Endodermal cell (in vitro differentiated cells): ENCODE data around the gene FRAT2. TPM values are rescaled to one million over a fixed set of nuclear protein-coding genes. Genes with fewer than 3 reads are reported as not detected.

Experiments
- DNase-seq: peaks from one replicate; pipeline ENCODE4 v3.0.0-alpha.2; 2017
- H3K27ac ChIP-seq: 2 replicates; pipeline ENCODE4 v1.5.1; 2013; ENCODE audit warnings: mild to moderate bottlenecking, low read depth, low read length, moderate library complexity
- H3K27me3 ChIP-seq: 2 replicates; pipeline ENCODE4 v1.6.1; 2013; ENCODE audit warnings: mild to moderate bottlenecking, low read length, moderate library complexity; ENCODE audit not compliant: insufficient read depth, control insufficient read depth, poor library complexity, severe bottlenecking
- H3K36me3 ChIP-seq: 2 replicates; pipeline ENCODE4 v1.7.0; 2013; ENCODE audit warnings: mild to moderate bottlenecking, low read length, moderate library complexity; ENCODE audit not compliant: control insufficient read depth, insufficient read depth
- H3K4me1 ChIP-seq: one replicate; pipeline ENCODE4 v1.7.0; 2013; ENCODE audit warnings: low read length; ENCODE audit not compliant: control insufficient read depth, insufficient read depth
- H3K4me3 ChIP-seq: 2 replicates; pipeline ENCODE4 v1.5.1; 2013; ENCODE audit warnings: mild to moderate bottlenecking, low read length, moderate library complexity
- H3K9ac ChIP-seq: 2 replicates; pipeline ENCODE4 v1.6.1; 2013; ENCODE audit warnings: mild to moderate bottlenecking, low read length, moderate library complexity; ENCODE audit not compliant: poor library complexity, severe bottlenecking; ENCODE audit errors: extremely low read depth
- H3K9me3 ChIP-seq: 2 replicates; pipeline ENCODE4 v1.6.1; 2013; ENCODE audit warnings: mild to moderate bottlenecking, low read length, moderate library complexity; ENCODE audit not compliant: control insufficient read depth
- H3K27ac Mint-ChIP-seq: 2 replicates; pipeline ENCODE4 v1.8.0; 2020; ENCODE audit warnings: mixed read lengths
- H3K27me3 Mint-ChIP-seq: 2 replicates; pipeline ENCODE4 v1.8.0; 2021; ENCODE audit warnings: mild to moderate bottlenecking, mixed read lengths; ENCODE audit not compliant: insufficient read depth
- H3K36me3 Mint-ChIP-seq: 2 replicates; pipeline ENCODE4 v1.8.0; 2020; ENCODE audit warnings: low read depth, mixed read lengths
- H3K4me1 Mint-ChIP-seq: 2 replicates; pipeline ENCODE4 v1.8.0; 2020; ENCODE audit warnings: mixed read lengths
- H3K4me3 Mint-ChIP-seq: 2 replicates; pipeline ENCODE4 v1.8.0; 2020; ENCODE audit warnings: mild to moderate bottlenecking, moderate library complexity, mixed read lengths
- H3K9me3 Mint-ChIP-seq: 2 replicates; pipeline ENCODE4 v1.8.0; 2020; ENCODE audit warnings: mild to moderate bottlenecking, mixed read lengths
- CTCF ChIP-seq: fragments of 200-600 bp; sonication (generic); conservative IDR thresholded peaks from 2 replicates; pipeline ENCODE4 v1.5.0; 2021; ENCODE audit warnings: antibody characterized with exemption, mild to moderate bottlenecking
- WGBS, 2 experiments: methylation state at CpG; one replicate each; pipeline versions ENCODE4 v1.1.5 to v1.1.7; 2013; ENCODE audit warnings: missing lambda C conversion rate in 2 of 2, mixed read lengths in 1 of 2; ENCODE audit not compliant: insufficient coverage in 1 of 2, insufficient read length in 1 of 2; 5-methylcytosine and 5-hydroxymethylcytosine counted together
- total RNA-seq, 2 donors: library from RNA; stranded (reverse); fragmentation: NEBNext Ultra II Directional in 1 of 2; extraction: Animal tissue kit (Norgen Biotek cat#: 25700) in 1 of 2; gene quantifications; 2 replicates in 1 of 2; 3 replicates in 1 of 2; pipeline ENCODE4 v1.2.1, GENCODE V29; 2021

The FRAT2 gene
- total RNA-seq, 2 donors from 2014 or later = 31.0 to 35.2 TPM

- no peak for DNase-seq
- H3K36me3 ChIP-seq = no peaks in the 10 kb centered on the region
- Mint-ChIP-seq H3K27ac (no peak overlapping the region), H3K9me3 (no peaks in the 10 kb centered on the region), H3K4me3 (no peak overlapping the region), H3K4me1 (peaks cover 2% of the 10 kb centered on the region), H3K27me3 (no peaks in the 10 kb centered on the region), H3K36me3 (no peaks in the 10 kb centered on the region)
- TF ChIP-seq CTCF = no peak
- H3K9ac ChIP-seq = no peak overlapping the region
- 97% methylated on average over 3 of the region's 3 CpGs; no CpG with 5 or more reads in 1 of the 2 experiments for WGBS, 2 experiments
- no peak overlapping the region for H3K27ac ChIP-seq
- H3K27me3 ChIP-seq = no peaks in the 10 kb centered on the region
- H3K9me3 ChIP-seq = no peaks in the 10 kb centered on the region
- H3K4me1 ChIP-seq = no peaks in the 10 kb centered on the region
- H3K4me3 ChIP-seq = no peak overlapping the region
Measured at GRCh38 chr10:97298223-97298571, 36.3 kb downstream of the FRAT2 start.

GRCh38 chr10:97297556-97298222, 36.8 kb downstream of the FRAT2 start:
- TF ChIP-seq CTCF = no peak
- no peak overlapping the region for H3K4me3 Mint-ChIP-seq
- no peak overlapping the region for H3K4me3 ChIP-seq
- no peak overlapping the region for H3K27ac ChIP-seq
- H3K9ac ChIP-seq = no peak overlapping the region
- H3K9me3 Mint-ChIP-seq = no peaks in the 10 kb centered on the region
- H3K27me3 ChIP-seq = no peaks in the 10 kb centered on the region
- no peaks in the 10 kb centered on the region for H3K9me3 ChIP-seq
- H3K36me3 Mint-ChIP-seq = no peaks in the 10 kb centered on the region
- no peaks in the 10 kb centered on the region for H3K27me3 Mint-ChIP-seq
- H3K27ac Mint-ChIP-seq = no peak overlapping the region
- H3K4me1 ChIP-seq = no peaks in the 10 kb centered on the region
- DNase-seq = no peak
- peaks cover 3% of the 10 kb centered on the region for H3K4me1 Mint-ChIP-seq
- WGBS, 2 experiments = 88 to 96% methylated on average over 8 of the region's 8 CpGs
- H3K36me3 ChIP-seq = no peaks in the 10 kb centered on the region

- H3K36me3 Mint-ChIP-seq = peaks cover 13% of the 10 kb centered on the region
- TF ChIP-seq CTCF = no peak
- Histone ChIP-seq H3K4me3 (no peak overlapping the region), H3K36me3 (no peaks in the 10 kb centered on the region), H3K27me3 (no peaks in the 10 kb centered on the region), H3K9me3 (no peaks in the 10 kb centered on the region), H3K4me1 (no peaks in the 10 kb centered on the region), H3K27ac (no peak overlapping the region), H3K9ac (no peak overlapping the region)
- peak overlapping the region; percentile 82 for H3K27ac Mint-ChIP-seq
- H3K9me3 Mint-ChIP-seq = no peaks in the 10 kb centered on the region
- H3K4me1 Mint-ChIP-seq = peaks cover 2% of the 10 kb centered on the region
- DNase-seq = no peak
- peak overlapping the region; percentile 70 for H3K4me3 Mint-ChIP-seq
- no peaks in the 10 kb centered on the region for H3K27me3 Mint-ChIP-seq
- WGBS, 2 experiments = 58% methylated on average over 3 of the region's 3 CpGs; no CpG with 5 or more reads in 1 of the 2 experiments
Measured at GRCh38 chr10:97292862-97293198, 41.7 kb downstream of the FRAT2 start.
